ENCODE measurements around the gene MYH13.

GRCh38 chr17:10264051-10264450, 108.8 kb downstream of the MYH13 start:
- TF ChIP-seq CTCF (IDR thresholded peaks at IDR 0.05; ENCODE audit: insufficient read depth, low read length) (no peak), POLR2AphosphoS5 (IDR thresholded peaks at IDR 0.05; ENCODE audit: low read depth) (no peak), REST (IDR thresholded peaks at IDR 0.05; ENCODE audit: insufficient replicate concordance, low read depth) (no peak), GABPA (IDR thresholded peaks at IDR 0.05; ENCODE audit: low read depth) (no peak), SPI1 (IDR thresholded peaks at IDR 0.05; ENCODE audit: borderline replicate concordance, low read depth) (no peak)

Data from HL-60 (cell line).